ENCODE data around the gene CHMP4B. TPM values are rescaled to one million over a fixed set of nuclear protein-coding genes. Genes with fewer than 3 reads are reported as not detected.

Gene CHMP4B
- polyA plus RNA-seq, 1 of the 3 experiments (the other 2 are of a cell fraction), result 123 TPM

DNA sequence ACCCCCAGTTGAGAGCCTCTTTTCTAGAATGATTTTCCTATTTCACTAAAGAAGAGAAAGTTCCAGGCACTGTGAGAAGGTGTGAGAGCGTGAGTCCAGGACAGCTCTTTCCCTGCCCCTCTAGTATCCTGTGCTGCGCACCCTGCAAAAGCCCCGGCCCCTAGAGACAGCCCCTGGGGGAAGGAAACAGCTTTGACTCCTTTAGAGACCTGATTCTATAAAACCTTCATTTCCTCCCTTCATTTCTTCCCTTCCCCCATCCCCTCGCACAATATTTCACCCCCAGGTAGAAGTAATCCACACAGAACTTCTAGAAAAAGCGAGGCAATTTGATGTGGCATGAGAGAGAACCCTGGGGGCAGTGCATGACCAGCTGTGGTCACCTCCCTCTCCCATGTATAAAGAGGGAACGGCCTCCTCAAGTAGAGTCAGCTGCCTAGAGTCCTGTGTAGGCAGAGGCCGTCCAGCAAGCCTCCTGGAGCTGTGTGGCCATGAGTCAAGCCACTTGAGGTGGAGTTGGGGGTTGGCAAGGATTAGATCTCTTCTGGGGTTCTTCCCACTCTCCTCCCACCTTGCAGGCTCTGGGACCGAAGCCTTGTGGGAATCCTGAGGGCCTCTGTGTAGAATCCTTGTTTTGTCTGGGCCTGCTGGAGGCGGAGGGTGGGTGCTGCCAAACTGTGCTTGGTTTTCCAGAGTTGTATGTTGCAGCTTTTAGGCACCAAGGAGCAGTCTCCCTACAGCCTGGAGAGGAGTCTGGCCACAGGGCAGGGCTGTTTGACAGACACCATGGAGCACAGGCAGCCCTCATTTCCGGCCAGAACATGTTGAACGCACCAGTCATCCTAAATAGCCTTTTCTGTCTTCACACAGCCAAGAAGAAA lies 41.7 kb downstream of the CHMP4B start:
- Histone ChIP-seq H3F3A (replicated peaks; ENCODE audit: insufficient read depth) (no peaks in the 10 kb centered on the region), H3K9me3 (no peaks in the 10 kb centered on the region), H3K9ac (no peak overlapping the region), H3K27me3 (ENCODE audit: insufficient read depth) (no peaks in the 10 kb centered on the region), H4K20me1 (ENCODE audit: insufficient read depth) (peaks cover 23% of the 10 kb centered on the region), H3K9me2 (no peaks in the 10 kb centered on the region), H3K4me3 (ENCODE audit: low read depth in 2 of 2, low read length in 1 of 2) (no peak overlapping the region), H2AFZ (ENCODE audit: low read depth) (no peak overlapping the region), H3K4me2 (no peak overlapping the region), H3K79me2 (ENCODE audit: insufficient read depth) (peaks cover 31% of the 10 kb centered on the region), H3K4me1 (ENCODE audit: control insufficient read depth in 1 of 2, insufficient read depth in 2 of 2, low read depth in 1 of 2, low read length in 1 of 2) (no peaks in the 10 kb centered on the region; a peak in 1 of 4 replicates), H3K36me3 (replicated peaks in 1 of 2; ENCODE audit: control insufficient read depth in 1 of 2, insufficient read depth in 2 of 2, low read length in 1 of 2) (peaks cover 8 to 45% of the 10 kb centered on the region in 2 experiments), H3K27ac (ENCODE audit: low read depth in 2 of 2, low read length in 1 of 2) (no peak overlapping the region)
- 93% methylated on average over 11 of the region's 11 CpGs for WGBS (ENCODE audit: low lambda C conversion rate)
- CTCF ChIA-PET, result interaction anchor here (4.3 kb wide), 1 partner anchor 10 kb away, joined by 19 read pairs; no protein-coding TSS in a partner anchor
- POLR2A ChIA-PET, result no interaction called here
- no peak for DNase-seq
- TF ChIP-seq TCF12 (IDR thresholded peaks at IDR 0.05), result no peak
- TF ChIP-seq, protein P1, sequence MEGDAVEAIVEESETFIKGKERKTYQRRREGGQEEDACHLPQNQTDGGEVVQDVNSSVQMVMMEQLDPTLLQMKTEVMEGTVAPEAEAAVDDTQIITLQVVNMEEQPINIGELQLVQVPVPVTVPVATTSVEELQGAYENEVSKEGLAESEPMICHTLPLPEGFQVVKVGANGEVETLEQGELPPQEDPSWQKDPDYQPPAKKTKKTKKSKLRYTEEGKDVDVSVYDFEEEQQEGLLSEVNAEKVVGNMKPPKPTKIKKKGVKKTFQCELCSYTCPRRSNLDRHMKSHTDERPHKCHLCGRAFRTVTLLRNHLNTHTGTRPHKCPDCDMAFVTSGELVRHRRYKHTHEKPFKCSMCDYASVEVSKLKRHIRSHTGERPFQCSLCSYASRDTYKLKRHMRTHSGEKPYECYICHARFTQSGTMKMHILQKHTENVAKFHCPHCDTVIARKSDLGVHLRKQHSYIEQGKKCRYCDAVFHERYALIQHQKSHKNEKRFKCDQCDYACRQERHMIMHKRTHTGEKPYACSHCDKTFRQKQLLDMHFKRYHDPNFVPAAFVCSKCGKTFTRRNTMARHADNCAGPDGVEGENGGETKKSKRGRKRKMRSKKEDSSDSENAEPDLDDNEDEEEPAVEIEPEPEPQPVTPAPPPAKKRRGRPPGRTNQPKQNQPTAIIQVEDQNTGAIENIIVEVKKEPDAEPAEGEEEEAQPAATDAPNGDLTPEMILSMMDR (IDR thresholded peaks at IDR 0.05), result no peak
- TF ChIP-seq MEF2A (IDR thresholded peaks at IDR 0.05; ENCODE audit: borderline replicate concordance, low read depth), result no peak
- TF ChIP-seq, protein P2, sequence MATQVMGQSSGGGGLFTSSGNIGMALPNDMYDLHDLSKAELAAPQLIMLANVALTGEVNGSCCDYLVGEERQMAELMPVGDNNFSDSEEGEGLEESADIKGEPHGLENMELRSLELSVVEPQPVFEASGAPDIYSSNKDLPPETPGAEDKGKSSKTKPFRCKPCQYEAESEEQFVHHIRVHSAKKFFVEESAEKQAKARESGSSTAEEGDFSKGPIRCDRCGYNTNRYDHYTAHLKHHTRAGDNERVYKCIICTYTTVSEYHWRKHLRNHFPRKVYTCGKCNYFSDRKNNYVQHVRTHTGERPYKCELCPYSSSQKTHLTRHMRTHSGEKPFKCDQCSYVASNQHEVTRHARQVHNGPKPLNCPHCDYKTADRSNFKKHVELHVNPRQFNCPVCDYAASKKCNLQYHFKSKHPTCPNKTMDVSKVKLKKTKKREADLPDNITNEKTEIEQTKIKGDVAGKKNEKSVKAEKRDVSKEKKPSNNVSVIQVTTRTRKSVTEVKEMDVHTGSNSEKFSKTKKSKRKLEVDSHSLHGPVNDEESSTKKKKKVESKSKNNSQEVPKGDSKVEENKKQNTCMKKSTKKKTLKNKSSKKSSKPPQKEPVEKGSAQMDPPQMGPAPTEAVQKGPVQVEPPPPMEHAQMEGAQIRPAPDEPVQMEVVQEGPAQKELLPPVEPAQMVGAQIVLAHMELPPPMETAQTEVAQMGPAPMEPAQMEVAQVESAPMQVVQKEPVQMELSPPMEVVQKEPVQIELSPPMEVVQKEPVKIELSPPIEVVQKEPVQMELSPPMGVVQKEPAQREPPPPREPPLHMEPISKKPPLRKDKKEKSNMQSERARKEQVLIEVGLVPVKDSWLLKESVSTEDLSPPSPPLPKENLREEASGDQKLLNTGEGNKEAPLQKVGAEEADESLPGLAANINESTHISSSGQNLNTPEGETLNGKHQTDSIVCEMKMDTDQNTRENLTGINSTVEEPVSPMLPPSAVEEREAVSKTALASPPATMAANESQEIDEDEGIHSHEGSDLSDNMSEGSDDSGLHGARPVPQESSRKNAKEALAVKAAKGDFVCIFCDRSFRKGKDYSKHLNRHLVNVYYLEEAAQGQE (IDR thresholded peaks at IDR 0.05; ENCODE audit: low read depth, low read length), result no peak
- TF ChIP-seq NFIC (IDR thresholded peaks at IDR 0.05; ENCODE audit: borderline replicate concordance), result no peak
- no peak for TF ChIP-seq GABPA (IDR thresholded peaks at IDR 0.05; ENCODE audit: low read depth)
- TF ChIP-seq EP300 (IDR thresholded peaks at IDR 0.05; ENCODE audit: borderline replicate concordance in 1 of 2, low read depth in 1 of 2, low read length in 1 of 2), result no peak

DNA sequence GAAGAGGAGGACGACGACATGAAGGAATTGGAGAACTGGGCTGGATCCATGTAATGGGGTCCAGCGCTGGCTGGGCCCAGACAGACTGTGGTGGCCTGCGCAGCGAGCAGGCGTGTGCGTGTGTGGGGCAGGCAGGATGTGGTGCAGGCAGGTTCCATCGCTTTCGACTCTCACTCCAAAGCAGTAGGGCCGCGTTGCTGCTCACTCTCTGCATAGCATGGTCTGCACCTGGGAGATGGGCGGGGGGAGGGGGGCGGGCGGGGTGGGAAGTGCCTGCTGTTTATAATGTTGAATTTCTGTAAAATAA lies 42.3 kb downstream of the CHMP4B start:
- H3K9me3 ChIP-seq, result no peaks in the 10 kb centered on the region
- no peak overlapping the region for H2AFZ ChIP-seq (ENCODE audit: low read depth)
- peaks cover 26% of the 10 kb centered on the region; the same call in 1 of the 2 replicates for H3K79me2 ChIP-seq (ENCODE audit: insufficient read depth)
- no peaks in the 10 kb centered on the region; a peak in 1 of 4 replicates for H3K4me1 ChIP-seq (ENCODE audit: control insufficient read depth in 1 of 2, insufficient read depth in 2 of 2, low read depth in 1 of 2, low read length in 1 of 2)
- CTCF ChIA-PET, result interaction anchor here (1.0 kb wide), 1 partner anchor 215 kb away, joined by 3 read pairs; no protein-coding TSS in a partner anchor
- no peak overlapping the region for H3K4me3 ChIP-seq (ENCODE audit: low read depth in 2 of 2, low read length in 1 of 2)
- POLR2A ChIA-PET, result no interaction called here
- H3K9me2 ChIP-seq, result no peaks in the 10 kb centered on the region
- H3K9ac ChIP-seq, result no peak overlapping the region
- 93% methylated on average over 14 of the region's 14 CpGs for WGBS (ENCODE audit: low lambda C conversion rate)
- H3K27me3 ChIP-seq (ENCODE audit: insufficient read depth), result no peaks in the 10 kb centered on the region
- peaks cover 8 to 45% of the 10 kb centered on the region in 2 experiments for H3K36me3 ChIP-seq (replicated peaks in 1 of 2; ENCODE audit: control insufficient read depth in 1 of 2, insufficient read depth in 2 of 2, low read length in 1 of 2)
- no peak overlapping the region for H3K4me2 ChIP-seq
- no peaks in the 10 kb centered on the region for H3F3A ChIP-seq (replicated peaks; ENCODE audit: insufficient read depth)
- H4K20me1 ChIP-seq (ENCODE audit: insufficient read depth), result peaks cover 18% of the 10 kb centered on the region
- no peak for DNase-seq
- H3K27ac ChIP-seq (ENCODE audit: low read depth in 2 of 2, low read length in 1 of 2), result no peak overlapping the region
- TF ChIP-seq RCOR1 (IDR thresholded peaks at IDR 0.05; ENCODE audit: low read length) (no peak), CHD2 (IDR thresholded peaks at IDR 0.05; ENCODE audit: low read length, partially characterized antibody) (no peak), TAF1 (IDR thresholded peaks at IDR 0.05; ENCODE audit: borderline replicate concordance, low read depth, low read length) (no peak), GABPA (IDR thresholded peaks at IDR 0.05; ENCODE audit: low read depth) (no peak), RXRA (IDR thresholded peaks at IDR 0.05; ENCODE audit: borderline replicate concordance, low read depth) (no peak), TEAD4 (IDR thresholded peaks at IDR 0.05; ENCODE audit: borderline replicate concordance, insufficient read depth) (no peak), MEF2A (IDR thresholded peaks at IDR 0.05; ENCODE audit: borderline replicate concordance, low read depth) (no peak), MXI1 (IDR thresholded peaks at IDR 0.05; ENCODE audit: low read depth, low read length) (no peak), GATA2 (CRISPR knock-in tag; IDR thresholded peaks at IDR 0.05) (no peak)
- TF ChIP-seq, protein P3, sequence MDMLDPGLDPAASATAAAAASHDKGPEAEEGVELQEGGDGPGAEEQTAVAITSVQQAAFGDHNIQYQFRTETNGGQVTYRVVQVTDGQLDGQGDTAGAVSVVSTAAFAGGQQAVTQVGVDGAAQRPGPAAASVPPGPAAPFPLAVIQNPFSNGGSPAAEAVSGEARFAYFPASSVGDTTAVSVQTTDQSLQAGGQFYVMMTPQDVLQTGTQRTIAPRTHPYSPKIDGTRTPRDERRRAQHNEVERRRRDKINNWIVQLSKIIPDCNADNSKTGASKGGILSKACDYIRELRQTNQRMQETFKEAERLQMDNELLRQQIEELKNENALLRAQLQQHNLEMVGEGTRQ (IDR thresholded peaks at IDR 0.05; ENCODE audit: borderline replicate concordance, low read depth, low read length), result no peak
- TF ChIP-seq, protein P2 (IDR thresholded peaks at IDR 0.05; ENCODE audit: low read depth, low read length), result no peak

Data from SK-N-SH (cell line).